NK-92 (cell line): ENCODE data around the gene NT5DC3.

Source experiments
- DNase-seq: peaks from one replicate; lab custom pipeline; 2025; ENCODE audit not compliant: unreplicated experiment; lab: John Stamatoyannopoulos, UW

NT5DC3 gene

DNA sequence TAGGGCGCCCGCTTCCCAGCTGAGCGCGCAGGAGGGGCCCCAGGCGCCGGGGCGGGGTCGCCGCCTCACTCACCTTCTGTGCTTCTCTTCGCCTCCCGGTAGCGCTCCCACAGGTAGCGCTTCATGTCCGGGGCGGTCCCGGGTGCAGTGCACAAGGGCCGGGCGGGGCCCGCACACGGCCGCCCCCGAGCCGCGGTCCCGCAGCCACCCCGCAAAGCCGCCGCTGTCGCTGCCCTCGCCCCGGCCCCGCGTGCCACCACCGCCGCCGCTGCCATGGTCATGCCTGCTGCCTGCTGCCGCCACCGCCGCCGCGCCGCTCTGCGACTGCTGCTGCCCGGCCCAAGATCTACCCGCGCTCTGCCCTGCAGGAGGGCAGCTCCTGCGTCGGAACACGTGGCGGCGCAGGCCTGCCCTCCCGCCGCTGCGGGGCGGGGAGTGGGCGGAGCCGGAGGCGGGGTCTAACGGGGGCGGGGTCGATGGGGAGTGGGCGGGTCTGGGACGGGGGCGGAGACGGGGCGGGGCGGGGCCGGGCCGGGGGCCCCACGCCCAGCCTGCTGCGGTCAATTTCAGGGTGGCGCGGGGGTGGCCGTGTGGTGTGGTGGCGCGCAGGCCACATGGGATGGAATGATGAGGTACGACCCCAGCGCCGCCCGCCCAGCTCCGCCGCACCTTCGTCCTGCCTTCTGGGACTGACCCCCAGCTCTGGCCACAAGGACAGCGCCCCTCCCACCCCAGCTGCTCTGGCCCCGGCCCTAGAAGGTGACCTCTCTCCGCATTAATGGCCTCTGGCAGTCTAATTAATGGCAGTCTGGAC, at the start of gene NT5DC3:
Gene NT5DC3 (minus strand): TSS at position 359 of the 814 bp plus-strand sequence. CDS start 78 bp downstream, at position 281.
- DNase-seq = no peak

DNA sequence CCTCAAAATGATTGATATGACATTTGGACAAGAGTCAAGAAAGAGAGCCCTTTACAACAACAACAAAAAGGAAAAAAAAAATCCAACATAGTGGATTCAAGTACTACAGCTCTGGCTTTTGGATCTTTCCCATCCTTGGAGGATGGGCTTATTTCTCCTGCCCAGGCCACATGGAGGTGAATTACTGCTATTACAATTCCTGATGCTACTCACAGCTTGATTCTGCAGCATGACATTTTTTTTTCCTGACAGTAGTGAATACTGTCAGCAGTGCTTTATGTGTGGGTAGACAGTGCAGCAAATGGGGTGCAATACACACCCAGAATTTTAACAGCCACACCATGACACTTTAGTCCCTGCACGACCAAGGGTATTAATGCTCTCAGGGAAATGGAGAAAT, 46.7 kb upstream of the NT5DC3 start:
- no peak for DNase-seq

- no peak for DNase-seq
These were observed 45.3 kb upstream of the NT5DC3 start for GRCh38 chr12:103886195-103886797.

DNA sequence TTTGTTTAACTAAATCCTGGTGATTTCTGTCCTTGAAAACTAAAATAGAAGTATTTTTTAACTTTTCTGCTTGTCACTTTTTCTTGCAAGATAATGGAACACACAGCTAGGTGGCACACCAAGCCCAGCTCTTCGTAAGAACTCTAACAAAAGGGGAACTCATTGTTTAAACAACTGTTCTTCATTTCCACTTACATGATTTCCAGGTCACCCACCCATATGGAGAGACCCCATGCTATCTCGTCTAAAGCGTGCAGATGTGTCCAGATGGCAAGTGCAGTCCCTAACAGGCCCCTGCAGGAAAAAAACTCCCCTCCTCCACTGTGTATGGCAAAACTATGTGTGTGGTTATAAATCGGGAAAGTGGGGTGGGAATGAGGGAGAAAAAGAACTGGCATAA, 43.3 kb upstream of the NT5DC3 start:
- DNase-seq = no peak

- no peak for DNase-seq
These were observed 42.9 kb upstream of the NT5DC3 start for GRCh38 chr12:103883908-103884307.

- no peak for DNase-seq
These were observed 42.0 kb upstream of the NT5DC3 start for GRCh38 chr12:103882861-103883596.

DNA sequence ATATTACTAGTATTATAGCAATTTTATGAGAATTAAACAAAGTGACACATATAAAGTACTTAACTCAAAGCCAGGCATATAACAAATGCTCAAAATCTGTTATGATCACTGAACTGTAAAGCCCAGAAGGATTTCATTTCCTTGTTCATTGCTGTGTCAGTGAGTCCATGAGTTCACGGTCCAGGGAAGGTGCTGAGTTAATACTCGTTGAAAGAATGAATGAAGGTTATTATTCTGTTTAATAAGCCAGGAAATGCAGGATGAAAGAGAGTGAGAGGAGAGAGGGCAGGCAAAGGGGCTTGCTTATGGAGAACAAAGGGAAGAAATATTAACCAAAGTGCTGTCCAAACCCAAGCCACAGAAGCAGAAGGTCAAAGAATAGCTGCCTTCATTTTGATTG, 40.2 kb upstream of the NT5DC3 start:
- no peak for DNase-seq

DNA sequence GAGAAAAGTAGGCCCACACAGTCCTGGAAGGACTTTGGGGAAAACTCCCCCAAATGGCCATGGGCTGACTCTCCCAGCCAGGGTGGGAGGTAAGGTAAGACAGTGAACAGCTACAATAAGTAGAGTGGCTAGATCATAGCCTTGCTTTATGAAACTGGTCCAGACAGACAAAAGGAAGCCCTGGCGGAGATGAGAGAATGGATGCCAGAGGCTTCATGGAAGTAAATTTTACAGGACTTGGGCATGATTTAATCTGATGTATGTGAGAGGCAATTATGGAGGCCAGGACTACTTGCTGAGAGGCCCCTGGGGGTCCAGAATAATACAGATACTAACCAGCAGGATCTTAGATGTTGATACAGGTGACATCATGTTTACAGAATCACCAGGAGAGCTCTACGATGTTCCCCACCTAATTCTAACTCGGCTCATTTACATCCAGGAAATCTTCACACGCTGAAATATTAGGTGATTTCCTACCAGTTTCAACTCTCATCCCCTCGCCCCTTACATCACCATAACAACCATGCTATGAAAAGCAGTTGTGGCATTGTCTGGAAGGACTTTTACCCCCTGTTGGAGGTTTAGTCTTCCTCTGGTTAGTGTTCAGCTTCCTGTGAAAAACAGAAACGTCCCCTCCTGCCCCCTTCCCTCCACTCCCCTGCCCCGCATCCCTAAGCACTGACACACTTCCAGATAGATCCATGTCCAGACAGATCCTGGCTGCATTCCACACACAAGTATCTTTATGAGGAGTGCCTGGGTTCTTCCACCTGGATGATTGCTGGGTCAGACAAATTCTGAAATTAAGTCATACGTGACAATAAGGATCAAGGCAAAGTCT, 39.5 kb upstream of the NT5DC3 start:
- DNase-seq = no peak

GRCh38 chr12:103879878-103880277, 38.8 kb upstream of the NT5DC3 start:
- no peak for DNase-seq

- no peak for DNase-seq
These were observed 38.1 kb upstream of the NT5DC3 start for GRCh38 chr12:103879048-103879692.

- no peak for DNase-seq
These were observed 37.0 kb upstream of the NT5DC3 start for GRCh38 chr12:103877934-103878510.

DNA sequence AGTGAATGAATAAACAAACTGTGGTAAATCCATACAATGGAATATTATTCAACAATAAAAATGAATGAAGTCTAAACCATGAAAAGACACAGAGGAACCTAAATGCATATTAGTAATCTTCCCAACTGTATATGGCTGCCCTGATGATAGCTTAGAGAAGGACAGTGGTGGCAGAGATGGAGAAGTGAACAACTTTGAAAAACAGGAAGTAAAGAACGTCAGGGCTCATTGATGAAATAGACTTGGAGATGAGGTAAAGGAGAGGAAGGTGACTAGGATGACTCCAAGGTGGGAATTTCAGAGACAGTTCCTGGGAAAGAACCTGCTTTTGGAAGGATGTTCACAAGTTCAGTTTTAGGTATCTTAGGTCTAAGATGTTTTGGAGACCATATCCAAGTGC, 36.3 kb upstream of the NT5DC3 start:
- no peak for DNase-seq

GRCh38 chr12:103875666-103876065, 34.6 kb upstream of the NT5DC3 start:
- no peak for DNase-seq

DNA sequence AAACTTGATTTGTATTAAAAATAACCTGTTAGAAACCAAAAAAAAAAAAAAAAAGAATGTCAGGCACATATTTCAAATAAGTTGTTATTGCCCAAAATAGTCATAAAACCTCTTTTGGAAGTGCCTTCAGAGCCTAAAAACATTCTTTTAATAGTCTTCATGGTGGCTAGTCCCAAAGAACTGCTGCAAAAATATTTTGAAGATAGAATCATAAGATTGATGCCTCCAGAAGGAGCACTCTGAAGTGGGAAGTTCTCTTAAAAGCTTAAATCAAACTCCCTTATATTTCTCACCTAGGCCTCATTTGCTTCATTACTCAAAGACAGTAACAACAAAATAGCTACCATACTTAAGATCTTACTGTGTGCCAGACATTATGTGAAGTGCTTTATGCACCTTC, 27.2 kb upstream of the NT5DC3 start:
- DNase-seq = no peak

- no peak for DNase-seq
These were observed 24.2 kb upstream of the NT5DC3 start for GRCh38 chr12:103865151-103865730.

DNA sequence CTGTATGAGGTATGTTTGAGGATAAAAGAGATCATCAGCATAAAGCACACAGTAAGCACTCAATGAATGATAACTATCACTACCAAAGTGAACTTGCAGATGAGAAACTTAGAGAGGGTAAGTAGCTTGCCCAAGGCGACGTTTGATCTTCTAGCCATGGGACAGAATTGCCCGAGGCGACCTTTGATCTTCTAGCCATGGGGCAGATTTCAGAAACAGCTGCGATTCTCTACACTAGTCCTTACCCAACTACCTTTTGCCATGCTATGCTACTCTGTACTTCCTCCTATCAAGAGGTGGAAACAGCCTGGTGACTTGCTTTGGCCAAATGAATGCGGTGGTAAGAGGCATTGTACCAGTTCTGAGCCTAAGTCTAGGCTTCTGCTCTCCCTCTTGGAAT, 23.7 kb upstream of the NT5DC3 start:
- DNase-seq = no peak

DNA sequence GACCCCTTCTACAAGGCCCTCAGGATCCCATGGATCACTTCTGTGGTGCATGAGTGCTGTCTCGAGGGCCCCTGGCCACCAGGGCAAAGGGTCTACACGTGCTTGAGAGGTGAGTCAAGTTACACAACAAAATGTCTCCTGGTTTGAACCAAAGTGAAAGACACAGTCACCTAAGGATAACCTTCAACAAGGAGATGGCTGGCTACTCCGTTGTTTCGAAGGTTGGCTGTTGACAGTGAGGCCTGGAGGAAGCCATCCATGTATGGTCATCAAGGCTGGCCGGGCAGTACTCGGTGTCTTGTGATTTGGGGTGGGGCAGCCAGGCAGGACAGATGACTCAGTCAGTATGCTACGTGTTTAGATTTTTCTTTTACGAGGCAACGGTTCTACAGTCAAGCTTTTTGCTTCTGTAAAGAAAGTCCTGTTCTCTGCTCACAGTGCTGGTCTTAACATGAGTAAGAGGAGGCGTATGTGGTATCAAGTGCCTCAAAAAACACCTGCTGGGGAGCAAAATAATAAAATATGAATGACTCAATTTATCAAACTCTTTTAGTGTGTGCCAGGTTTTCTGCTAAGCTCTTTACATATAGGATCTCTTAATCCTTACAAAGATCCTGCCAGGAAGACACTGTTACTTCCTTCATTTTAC, 18.0 kb upstream of the NT5DC3 start:
- no peak for DNase-seq

DNA sequence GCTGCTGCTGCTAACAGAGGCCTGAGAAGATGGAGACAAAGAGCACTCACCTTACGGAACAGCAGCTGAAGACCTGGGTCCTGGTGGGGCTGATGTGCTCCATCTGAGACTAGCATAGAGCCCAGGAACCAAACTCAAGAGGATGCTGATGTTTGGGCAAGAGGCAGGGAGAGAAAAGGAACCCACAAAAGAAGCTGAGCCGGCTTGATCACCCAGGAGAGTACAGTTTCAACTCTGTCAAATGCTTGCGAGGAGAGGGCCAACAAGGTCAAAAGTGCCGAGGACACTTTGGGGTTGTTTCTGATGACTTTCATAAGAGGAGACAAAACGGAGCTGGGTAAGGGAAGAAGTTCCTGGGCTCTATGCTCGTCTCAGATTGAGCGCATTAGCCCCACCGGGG, 17.3 kb upstream of the NT5DC3 start:
- DNase-seq = no peak

DNA sequence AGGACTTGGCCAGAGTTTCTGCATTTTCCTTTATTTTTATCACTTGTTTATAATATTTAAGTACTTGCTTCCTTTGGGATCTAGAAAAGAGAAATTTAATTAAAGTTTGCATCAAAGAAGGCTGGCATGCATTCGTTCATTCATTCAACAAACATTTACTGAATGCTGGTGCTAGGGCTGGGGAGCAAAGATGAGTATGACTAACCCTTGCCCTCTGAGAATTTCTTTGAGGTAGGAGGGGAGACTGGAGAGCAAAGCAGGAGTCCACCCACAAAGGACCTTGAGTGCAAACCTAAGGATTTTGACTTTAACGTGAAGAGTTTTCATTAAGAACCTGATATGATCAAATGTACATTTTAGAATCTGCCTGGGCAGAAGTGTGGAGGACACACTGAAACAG, 16.1 kb upstream of the NT5DC3 start:
- no peak for DNase-seq
